Cardiac septum (tissue), 1 donor: ENCODE measurements around the gene PDGFA. TPM values are rescaled to one million over a fixed set of nuclear protein-coding genes. Genes with fewer than 3 reads are reported as not detected.

ENCODE experiments used
- DNase-seq: peaks from one replicate; pipeline ENCODE4 v3.0.0-alpha.2; 2020; ENCODE audit warnings: low spot score
- intact Hi-C: fragments of 100-400 bp; cut with DNase I; formaldehyde crosslinking; loops from one replicate; pipeline ENCODE4 v1.14.0; 2022
- total RNA-seq: library from RNA; stranded (reverse); fragmentation: NEBNext Ultra II Directional; extraction: Animal tissue kit (Norgen Biotek cat#: 25700); gene quantifications from one replicate; pipeline ENCODE4 v1.2.1, GENCODE V29; 2021
- donor health status: DM: no; HTN: no; CAD: no.

The PDGFA gene
- total RNA-seq, 1 donor from 2014 or later, result 38.9 TPM

- DNase-seq, result peak; percentile 68
- intact Hi-C loops, result no loop called here
These were observed 50.7 kb downstream of the PDGFA start for GRCh38 chr7:468681-469562.

GRCh38 chr7:467856-468545, 51.6 kb downstream of the PDGFA start:
- DNase-seq, result peak; percentile 31
- intact Hi-C loops, result no loop called here

- no peak for DNase-seq
- intact Hi-C loops, result no loop called here
These were observed 52.2 kb downstream of the PDGFA start for GRCh38 chr7:467393-467828.

- peak; percentile 19 for DNase-seq
These were observed 53.0 kb downstream of the PDGFA start for GRCh38 chr7:466465-467191.

GRCh38 chr7:465710-466400, 53.8 kb downstream of the PDGFA start:
- intact Hi-C loops, result no loop called here
- DNase-seq, result peak; percentile 55

More at GRCh38 chr7:466465-467191, 53.0 kb downstream of the PDGFA start:
- intact Hi-C loops, result no loop called here

- intact Hi-C loops, result no loop called here
- peak; percentile 74 for DNase-seq
These were observed 54.9 kb downstream of the PDGFA start for GRCh38 chr7:464454-465401.

- intact Hi-C loops, result no loop called here
- DNase-seq, result peak; percentile 54
These were observed 55.7 kb downstream of the PDGFA start for GRCh38 chr7:463817-464453.

DNA sequence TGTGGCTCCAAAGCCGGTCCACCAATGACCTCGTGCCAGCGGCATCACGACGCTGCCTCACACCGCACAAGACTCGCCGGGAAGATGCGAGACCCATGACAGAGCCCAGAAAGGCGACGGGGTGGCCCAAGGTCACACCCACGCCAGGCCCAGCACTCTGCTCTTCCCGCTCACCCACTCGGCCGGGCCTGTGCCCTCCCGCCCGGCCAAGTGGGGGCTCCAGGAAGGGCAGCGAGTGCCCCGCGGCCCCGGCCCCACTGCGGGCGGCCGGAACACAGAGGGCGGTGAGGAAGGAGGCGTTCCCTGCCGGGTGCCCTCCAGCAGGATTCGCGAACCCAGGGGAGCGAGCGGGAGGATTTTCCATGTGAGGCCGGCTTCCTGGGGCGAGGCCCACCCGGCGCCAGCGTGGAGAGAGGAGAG, 56.3 kb downstream of the PDGFA start:
- intact Hi-C loops, result no loop called here

GRCh38 chr7:462173-463103, 57.2 kb downstream of the PDGFA start:
- intact Hi-C loops, result no loop called here
- no peak for DNase-seq

More for the DNA sequence above, 56.3 kb downstream of the PDGFA start:
- DNase-seq, result no peak

DNA sequence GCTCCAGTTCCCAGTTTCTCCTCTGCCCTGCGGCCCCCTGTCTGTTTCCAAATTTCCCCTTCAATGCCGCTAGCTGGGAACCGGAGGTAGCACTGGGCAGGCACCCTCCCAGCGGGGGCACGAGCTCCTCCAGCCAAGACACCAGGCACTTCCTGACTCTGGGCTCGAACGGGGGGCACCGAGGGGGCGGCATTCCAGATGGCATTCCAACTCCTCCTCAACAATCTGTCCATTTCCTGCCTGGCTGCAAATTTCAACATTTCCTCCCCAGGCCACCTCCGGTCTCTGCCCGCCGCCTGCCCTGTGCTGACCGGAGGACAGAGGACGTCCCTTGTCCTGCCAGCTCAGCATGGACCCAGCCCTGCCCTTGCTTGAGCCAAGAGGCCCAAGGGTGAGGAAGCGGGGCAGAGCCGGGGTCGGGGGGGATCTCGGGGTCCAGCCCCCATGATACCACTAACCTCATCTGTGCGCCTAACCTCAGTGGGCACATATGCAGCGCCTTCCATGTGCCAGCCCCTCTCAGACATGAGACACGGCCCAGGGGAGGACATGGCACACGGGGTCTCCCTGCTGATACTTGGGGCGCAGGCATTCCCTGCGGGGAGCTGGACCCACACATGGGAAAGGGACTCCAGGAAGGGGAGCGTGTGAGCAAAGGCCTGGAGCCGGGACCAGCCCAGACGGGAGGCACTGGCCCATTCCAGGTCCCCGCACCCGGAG, 58.0 kb downstream of the PDGFA start:
- intact Hi-C loops, result no loop called here
- DNase-seq, result no peak

DNA sequence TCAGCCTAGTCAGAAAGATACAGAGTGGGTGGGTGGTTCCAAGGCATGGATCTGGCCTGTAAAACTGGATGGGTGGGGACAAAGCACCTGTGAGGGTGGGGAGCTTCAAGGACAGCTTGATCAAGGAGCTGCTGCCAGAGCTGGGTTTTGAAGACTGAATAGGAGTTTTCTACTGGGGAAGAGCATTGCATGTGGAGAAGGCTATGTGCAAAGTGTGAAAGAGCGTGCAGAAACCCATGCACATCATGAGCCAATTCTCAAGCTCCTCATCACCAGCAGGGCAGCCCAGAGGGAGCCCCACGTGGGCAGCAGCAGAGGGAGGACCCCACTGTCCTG, 58.6 kb downstream of the PDGFA start:
- intact Hi-C loops, result no loop called here
- DNase-seq, result no peak

GRCh38 chr7:460374-461116, 59.1 kb downstream of the PDGFA start:
- intact Hi-C loops, result no loop called here
- no peak for DNase-seq

DNA sequence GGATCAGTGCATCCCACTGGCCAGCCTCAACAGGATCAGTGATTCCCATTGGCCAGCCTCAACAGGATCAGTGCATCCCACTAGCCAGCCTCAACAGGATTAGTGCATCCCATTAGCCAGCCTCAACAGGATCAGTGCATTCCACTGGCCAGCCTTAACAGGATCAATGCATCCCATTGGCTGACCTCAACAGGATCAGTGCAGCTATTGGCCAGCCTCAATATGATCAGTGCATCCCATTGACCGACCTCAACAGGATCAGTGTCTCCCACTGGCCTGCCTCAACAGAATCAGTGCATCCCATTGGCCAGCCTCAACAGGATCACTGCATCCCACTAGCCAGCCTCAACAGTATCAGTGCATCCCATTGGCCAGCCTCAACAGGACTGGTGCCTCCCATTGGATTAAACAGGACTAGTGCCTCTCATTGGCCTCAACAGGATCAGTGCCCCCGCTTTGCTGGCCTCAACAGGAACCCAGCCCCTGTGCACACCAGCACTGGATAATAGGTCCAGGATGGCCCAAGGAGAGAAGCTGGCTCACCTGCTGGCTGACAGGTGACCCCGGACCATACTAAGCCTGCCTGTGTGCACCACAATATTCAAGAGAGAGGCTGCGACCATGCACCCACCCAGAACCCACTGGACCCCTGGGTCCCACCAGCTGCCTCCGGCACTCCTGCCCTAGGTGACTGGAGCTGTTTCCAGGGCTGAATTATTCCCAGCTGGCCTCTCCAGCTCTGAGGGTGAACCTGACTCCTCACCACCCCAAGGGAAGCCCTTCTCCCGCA, 59.9 kb downstream of the PDGFA start:
- DNase-seq, result no peak
- intact Hi-C loops, result no loop called here

DNA sequence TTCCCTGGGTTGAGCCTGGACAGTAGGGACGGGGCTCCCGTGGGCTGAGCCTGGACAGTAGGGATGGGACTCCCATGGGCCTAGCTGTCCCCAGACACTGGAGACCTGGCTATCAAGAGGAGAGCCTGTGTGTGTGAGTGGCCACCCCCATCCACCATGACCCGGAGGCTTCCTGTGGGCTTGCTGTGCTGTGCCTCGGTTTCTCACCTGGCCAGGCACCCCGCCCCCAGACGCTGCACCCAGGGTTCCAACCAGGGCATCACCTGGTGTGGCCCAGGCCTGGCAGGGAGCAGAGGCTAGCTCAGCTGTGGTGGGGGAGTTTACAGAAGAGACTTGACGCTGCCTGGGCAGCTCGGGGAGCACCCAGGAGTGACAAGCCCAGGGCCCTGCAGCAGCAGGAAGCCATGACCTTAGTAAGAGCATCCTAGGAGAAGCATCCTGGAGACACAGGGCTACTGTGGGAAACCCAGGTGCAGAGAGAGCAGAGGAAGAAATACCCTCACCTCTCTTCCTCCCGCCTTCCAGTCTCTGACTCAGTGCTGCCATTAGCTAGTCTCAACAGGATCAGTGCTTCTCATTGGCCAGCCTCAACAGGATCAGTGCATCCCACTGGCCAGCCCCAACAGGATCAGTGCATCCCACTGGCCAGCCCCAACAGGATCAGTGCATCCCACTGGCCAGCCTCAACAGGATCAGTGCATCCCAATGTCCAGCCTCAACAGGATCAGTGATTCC, 61.0 kb downstream of the PDGFA start:
- no peak for DNase-seq
- intact Hi-C loops, result no loop called here
